IPS-15b (cell line): ENCODE data around the gene SDCCAG8.
"Not testable (repeated sequence)": the region's sequence is repeated elsewhere in the genome, so short reads cannot be mapped to it uniquely, and the experiment has no call there.

Source experiments
- H3K27me3 ChIP-seq: one replicate; pipeline ENCODE4 v1.6.1; 2013; ENCODE audit warnings: low read length; ENCODE audit not compliant: control insufficient read depth, insufficient read depth
- H3K36me3 ChIP-seq: one replicate; pipeline ENCODE4 v1.6.1; 2013; ENCODE audit warnings: low read length; ENCODE audit not compliant: control insufficient read depth, insufficient read depth
- H3K4me1 ChIP-seq: one replicate; pipeline ENCODE4 v1.6.1; 2013; ENCODE audit warnings: mild to moderate bottlenecking, low read length; ENCODE audit not compliant: control insufficient read depth, insufficient read depth
- H3K4me3 ChIP-seq: one replicate; pipeline ENCODE4 v1.5.1; 2013; ENCODE audit warnings: low read depth, low read length
- H3K9ac ChIP-seq: one replicate; pipeline ENCODE4 v1.6.1; 2013; ENCODE audit warnings: low read depth, mild to moderate bottlenecking, low read length
- H3K9me3 ChIP-seq: one replicate; pipeline ENCODE4 v1.6.1; 2013; ENCODE audit warnings: mild to moderate bottlenecking, low read length; ENCODE audit not compliant: control insufficient read depth, insufficient read depth

SDCCAG8 gene

DNA sequence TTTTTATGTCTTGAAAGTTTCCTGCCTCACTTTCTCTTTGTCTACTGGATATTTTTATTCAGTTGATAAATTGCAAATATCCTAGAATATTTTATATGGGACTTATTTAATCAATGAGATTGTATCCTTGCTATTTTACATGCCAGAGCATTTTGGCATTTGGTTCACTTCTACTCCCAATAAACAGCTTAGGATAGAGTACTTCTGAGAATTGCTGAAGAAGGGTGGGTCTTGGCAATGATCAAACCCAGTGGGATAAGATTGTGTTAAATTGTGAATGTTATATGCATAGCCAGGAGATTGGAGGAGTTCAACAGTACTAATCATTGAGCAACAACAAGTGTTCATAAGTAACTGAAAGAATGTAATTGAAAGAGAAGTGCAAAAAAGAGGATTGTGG is 60.1 kb downstream of the SDCCAG8 start:
- Histone ChIP-seq H3K9me3 (no peaks in the 10 kb centered on the region), H3K4me3 (peak overlapping the region; percentile 23), H3K4me1 (peaks cover 13% of the 10 kb centered on the region), H3K9ac (peak overlapping the region; percentile 47), H3K27me3 (no peaks in the 10 kb centered on the region), H3K36me3 (no peaks in the 10 kb centered on the region)

DNA sequence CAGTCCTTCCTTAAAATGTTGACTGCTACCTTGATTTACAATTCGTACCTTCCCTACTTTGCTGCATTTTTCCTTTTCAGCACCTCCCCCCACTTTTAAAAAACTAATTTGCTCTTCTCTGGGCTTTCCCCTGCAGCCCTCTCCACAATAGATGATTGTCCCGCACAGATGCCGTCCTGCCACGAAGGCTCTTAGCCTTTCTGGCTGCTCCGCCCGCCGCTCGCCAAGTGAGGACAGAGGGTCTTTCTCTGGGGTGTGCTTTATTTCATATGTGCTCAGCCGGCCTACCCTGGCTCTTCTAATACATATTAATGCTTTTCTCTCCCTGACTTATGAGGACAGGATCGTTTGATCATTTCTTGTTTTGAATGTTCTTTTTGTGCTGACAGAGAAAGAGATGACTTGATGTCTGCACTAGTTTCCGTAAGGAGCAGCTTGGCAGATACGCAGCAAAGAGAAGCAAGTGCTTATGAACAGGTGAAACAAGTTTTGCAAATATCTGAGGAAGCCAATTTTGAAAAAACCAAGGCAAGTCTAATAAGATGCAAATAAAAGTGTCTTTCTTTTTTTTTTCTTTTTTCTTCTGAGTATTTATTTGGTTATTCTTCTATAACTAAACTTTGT is 60.6 kb downstream of the SDCCAG8 start:
- H3K36me3 ChIP-seq = no peaks in the 10 kb centered on the region

DNA sequence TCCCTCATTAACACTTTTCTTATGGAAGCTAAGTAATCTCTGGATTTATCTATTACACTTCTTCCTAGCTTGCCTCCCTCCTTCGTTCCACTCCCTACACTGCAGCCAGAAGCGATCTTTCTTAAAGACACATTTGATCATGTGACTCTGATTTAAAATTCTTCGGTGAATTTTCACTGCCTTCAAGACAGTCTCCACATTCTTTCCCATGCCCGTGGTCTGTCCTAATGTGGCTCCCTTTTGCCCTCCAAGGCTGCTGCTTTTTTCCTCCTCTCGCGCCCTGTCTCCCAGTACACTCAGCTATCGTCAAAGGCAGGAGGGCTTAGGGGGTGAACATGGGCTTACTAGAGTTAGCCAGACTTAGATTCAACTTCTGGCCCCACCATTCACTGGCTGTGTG is 64.4 kb downstream of the SDCCAG8 start:
- Histone ChIP-seq H3K9ac (no peak overlapping the region), H3K36me3 (no peaks in the 10 kb centered on the region), H3K4me3 (no peak overlapping the region), H3K9me3 (no peaks in the 10 kb centered on the region), H3K4me1 (peaks cover 8% of the 10 kb centered on the region), H3K27me3 (no peaks in the 10 kb centered on the region)

More for the DNA sequence above, 60.6 kb downstream of the SDCCAG8 start:
- peak overlapping the region; percentile 47 for H3K9ac ChIP-seq
- H3K27me3 ChIP-seq = no peaks in the 10 kb centered on the region
- peak overlapping the region; percentile 23 for H3K4me3 ChIP-seq
- H3K9me3 ChIP-seq = no peaks in the 10 kb centered on the region
- H3K4me1 ChIP-seq = peaks cover 13% of the 10 kb centered on the region

DNA sequence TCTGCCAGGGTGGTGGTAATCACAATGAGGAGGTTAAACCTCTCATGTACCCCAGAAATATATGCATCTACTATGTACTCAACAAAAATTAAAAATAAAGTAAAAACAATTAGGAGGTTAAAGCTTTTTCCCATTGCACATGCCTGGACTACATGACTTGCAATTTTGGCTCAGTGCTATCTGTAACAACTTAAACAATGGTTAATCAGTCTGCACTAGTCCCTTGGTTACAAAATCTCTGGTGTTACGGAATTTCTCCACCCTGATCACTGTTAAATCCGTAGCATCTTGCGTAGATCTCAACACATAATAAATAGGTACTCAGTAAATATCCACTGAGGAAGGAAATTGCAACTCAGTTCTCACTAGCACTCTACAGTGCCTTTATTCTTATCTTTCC is 66.5 kb downstream of the SDCCAG8 start:
- H3K9me3 ChIP-seq = no peaks in the 10 kb centered on the region
- H3K36me3 ChIP-seq = no peaks in the 10 kb centered on the region
- no peak overlapping the region for H3K9ac ChIP-seq
- H3K27me3 ChIP-seq = no peaks in the 10 kb centered on the region
- no peak overlapping the region for H3K4me3 ChIP-seq
- H3K4me1 ChIP-seq = no peaks in the 10 kb centered on the region

DNA sequence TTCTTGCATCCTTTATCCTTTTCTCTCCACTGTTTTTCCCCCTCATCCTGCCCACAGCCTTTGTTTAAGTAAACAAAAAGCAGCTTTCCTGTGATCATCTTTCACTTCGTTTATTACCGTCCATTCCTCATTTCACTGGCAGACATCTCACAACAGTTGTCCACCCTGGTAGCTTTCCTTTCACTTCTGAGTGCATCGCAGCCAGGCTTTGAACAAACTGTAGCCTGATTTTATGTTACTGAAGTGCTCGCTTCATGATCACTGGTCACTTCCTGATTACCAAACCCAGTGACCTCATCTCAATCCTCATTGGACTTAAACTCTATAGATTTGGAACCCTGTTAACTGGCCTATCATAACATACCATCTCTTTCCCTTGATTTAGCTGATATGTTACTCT is 67.7 kb downstream of the SDCCAG8 start:
- Histone ChIP-seq H3K36me3 (no peaks in the 10 kb centered on the region), H3K9me3 (no peaks in the 10 kb centered on the region), H3K9ac (no peak overlapping the region), H3K4me3 (no peak overlapping the region), H3K4me1 (no peaks in the 10 kb centered on the region), H3K27me3 (no peaks in the 10 kb centered on the region)

DNA sequence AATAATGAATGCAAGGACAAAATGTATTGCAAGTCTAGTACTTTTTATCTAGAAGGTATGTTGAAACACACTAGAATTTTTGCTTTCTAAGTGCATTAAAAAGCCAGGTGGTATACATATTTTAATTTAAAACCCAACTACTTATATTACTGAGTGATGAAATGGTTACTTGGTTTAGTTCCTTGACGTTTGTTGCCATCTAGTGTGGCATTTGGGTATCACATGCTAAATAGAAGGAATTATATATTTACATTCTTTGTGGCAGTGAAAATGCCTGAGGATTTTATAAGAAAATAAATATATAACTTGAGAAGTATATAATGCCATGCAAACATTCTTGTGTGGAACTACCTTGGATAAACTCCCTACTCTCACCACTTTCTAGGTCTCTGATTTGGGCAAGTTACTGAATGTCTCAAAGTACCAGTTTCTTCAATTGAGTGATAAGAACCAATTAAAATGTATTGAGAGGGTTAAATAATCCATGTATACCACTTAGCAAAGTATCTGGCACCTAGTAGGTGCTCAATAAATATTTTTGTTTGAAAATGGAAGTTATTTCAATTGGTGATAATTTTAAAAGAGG is 69.6 kb downstream of the SDCCAG8 start:
- Histone ChIP-seq H3K36me3 (no peaks in the 10 kb centered on the region), H3K27me3 (no peaks in the 10 kb centered on the region), H3K9ac (no peak overlapping the region), H3K4me1 (no peaks in the 10 kb centered on the region), H3K9me3 (no peaks in the 10 kb centered on the region), H3K4me3 (no peak overlapping the region)

DNA sequence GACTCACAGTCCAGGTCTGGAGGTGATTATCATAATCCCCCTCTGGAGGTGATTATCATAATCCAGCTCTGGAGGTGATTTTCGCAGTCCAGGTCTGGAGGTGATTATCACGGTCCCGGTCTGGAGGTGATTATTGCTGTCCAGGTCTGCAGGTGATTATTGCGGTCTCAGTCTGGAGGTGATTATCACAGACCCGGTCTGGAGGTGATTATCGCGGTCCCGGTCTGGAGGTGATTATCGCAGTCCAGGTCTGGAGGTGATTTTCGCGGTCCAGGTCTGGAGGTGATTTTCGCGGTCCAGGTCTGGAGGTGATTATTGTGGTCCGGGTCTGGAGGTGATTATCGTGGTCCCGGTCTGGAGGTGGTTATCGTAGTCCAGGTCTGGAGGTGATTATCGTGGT is 76.6 kb downstream of the SDCCAG8 start:
- Histone ChIP-seq H3K27me3 (no peaks in the 10 kb centered on the region), H3K4me3 (no peak overlapping the region), H3K9me3 (no peaks in the 10 kb centered on the region), H3K36me3 (no peaks in the 10 kb centered on the region), H3K4me1 (no peaks in the 10 kb centered on the region), H3K9ac (no peak overlapping the region)

DNA sequence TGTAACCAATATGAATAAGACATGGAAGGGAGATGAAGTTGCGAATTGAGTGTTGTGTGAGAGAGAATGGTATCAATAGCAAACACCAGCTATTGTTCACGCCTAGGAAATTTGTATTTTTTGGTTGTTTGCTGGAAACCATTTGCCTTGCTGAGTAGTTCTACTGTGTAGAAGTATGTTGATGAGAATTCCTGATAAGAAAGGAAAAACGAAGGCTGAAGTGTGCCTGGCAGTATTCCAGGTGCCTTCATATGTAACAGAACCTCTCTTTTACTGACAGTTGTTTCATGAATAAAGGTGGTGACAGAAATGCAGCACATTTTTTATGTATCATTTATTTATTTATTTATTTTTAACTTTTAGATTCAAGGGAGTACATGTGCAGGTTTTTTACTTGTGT is 79.5 kb downstream of the SDCCAG8 start:
- no peaks in the 10 kb centered on the region for H3K4me1 ChIP-seq
- H3K27me3 ChIP-seq = no peaks in the 10 kb centered on the region
- no peak overlapping the region for H3K9ac ChIP-seq
- H3K9me3 ChIP-seq = no peaks in the 10 kb centered on the region
- H3K36me3 ChIP-seq = no peaks in the 10 kb centered on the region
- H3K4me3 ChIP-seq = no peak overlapping the region

DNA sequence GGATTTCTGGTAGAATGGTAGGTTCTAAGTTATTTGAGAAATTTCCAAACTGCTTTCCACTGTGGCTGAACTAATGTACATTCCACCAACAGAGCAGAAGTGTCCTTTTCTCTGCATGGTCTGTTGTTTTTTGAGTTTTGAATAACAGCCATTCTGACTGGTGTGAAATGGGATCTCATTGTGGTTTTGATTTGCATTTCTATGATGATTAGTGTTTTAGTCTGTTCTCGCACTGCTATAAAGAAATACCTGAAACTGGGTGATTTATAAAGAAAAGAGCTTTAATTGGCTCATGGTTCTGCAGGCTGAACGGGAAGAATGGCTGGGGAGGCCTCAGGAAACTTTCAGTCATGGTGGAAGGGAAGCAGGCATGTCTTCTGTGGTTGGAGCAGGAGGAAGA is 80.3 kb downstream of the SDCCAG8 start:
- H3K9ac ChIP-seq = no peak overlapping the region
- no peaks in the 10 kb centered on the region for H3K4me1 ChIP-seq
- no peaks in the 10 kb centered on the region for H3K36me3 ChIP-seq
- no peak overlapping the region for H3K4me3 ChIP-seq
- no peaks in the 10 kb centered on the region for H3K27me3 ChIP-seq
- H3K9me3 ChIP-seq = no peaks in the 10 kb centered on the region

DNA sequence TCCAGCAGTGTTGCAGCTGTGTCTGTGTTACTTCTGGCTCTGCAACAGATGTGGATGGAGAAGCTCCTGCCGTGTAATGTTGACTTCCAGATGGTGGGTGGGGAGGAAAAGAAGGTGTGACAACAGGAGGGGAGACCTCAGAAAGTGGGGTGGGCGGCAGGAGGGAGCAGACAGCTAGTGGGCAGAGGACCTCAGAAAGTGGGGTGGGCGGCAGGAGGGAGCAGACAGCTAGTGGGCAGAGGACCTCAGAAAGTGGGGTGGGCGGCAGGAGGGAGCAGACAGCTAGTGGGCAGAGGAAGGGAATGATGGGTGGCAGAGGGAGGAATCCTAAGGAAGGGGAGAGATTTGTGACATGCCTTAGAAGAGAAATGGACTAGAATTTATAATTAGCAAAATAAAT is 83.0 kb downstream of the SDCCAG8 start:
- H3K9me3 ChIP-seq, H3K9ac ChIP-seq, H3K4me1 ChIP-seq, H3K4me3 ChIP-seq, H3K36me3 ChIP-seq, H3K27me3 ChIP-seq: not testable (repeated sequence)

DNA sequence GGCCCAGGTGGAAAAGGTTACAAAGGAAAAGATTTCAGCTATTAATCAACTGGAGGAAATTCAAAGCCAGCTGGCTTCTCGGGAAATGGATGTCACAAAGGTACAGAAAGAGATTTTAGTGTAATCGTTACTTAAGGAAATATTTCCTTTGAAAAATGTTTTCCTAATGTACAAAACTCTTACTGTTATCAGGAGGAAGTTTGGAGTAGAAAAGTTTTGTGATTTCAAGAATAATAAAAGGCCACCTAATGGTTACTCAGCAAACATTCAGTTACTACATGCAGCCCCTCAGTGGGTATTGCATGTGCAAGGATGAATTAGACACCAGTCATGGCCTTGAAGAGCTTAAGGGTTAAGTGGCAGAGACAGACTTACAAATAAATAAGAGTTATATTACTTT is 85.2 kb downstream of the SDCCAG8 start:
- H3K9me3 ChIP-seq = no peaks in the 10 kb centered on the region
- H3K4me1 ChIP-seq = no peaks in the 10 kb centered on the region
- H3K9ac ChIP-seq = no peak overlapping the region
- H3K4me3 ChIP-seq = no peak overlapping the region
- no peaks in the 10 kb centered on the region for H3K36me3 ChIP-seq
- H3K27me3 ChIP-seq = no peaks in the 10 kb centered on the region

DNA sequence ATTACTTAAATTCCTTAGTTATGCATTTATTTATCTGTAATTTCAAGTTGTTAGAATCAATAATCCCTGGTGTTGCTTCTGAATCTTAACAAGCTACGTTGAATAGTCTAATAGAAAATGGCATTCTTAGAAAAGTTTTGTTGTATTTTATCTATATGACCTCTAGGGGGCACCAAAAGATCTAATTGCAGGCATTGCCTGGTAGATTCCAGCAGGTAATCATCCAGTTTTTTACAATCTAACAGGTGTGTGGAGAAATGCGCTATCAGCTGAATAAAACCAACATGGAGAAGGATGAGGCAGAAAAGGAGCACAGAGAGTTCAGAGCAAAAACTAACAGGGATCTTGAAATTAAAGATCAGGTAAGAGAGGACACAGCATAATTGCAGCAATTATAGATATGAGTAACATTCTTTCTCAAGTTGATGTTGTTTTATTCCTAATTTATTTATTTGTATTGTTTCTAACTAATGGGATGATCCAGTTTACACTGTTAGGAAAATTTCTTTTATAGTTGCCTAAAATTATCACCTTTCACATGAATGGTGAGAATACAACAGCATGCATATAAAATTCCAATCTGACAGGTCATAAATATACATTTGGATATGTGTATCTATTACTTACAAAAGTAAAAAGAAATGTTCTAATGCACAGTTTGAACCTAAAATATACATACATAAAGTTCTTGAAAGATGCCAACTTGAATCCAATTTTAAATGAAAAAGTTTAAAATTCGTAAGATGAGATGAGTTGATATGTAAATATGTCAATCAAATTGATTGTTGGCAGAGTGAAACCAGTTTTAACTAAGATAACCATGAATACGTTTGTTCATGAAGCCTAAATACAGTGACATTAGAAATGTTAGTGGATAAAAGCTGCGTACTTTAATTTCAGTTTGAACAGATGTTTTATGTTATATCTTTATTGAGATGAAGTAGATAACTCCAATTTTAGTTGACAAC is 88.4 kb downstream of the SDCCAG8 start:
- H3K4me1 ChIP-seq = no peaks in the 10 kb centered on the region
- H3K4me3 ChIP-seq = no peak overlapping the region
- no peak overlapping the region for H3K9ac ChIP-seq
- H3K9me3 ChIP-seq = no peaks in the 10 kb centered on the region
- H3K36me3 ChIP-seq = no peaks in the 10 kb centered on the region
- H3K27me3 ChIP-seq = no peaks in the 10 kb centered on the region
